Measurements from ENCODE around the gene DLG3.

DLG3 gene

GRCh38 chrX:70410921-70411320 lies 33.7 kb upstream of the DLG3 start:
- Histone ChIP-seq H4K20me1 (ENCODE audit: insufficient read depth) (no peaks in the 10 kb centered on the region), H2AFZ (ENCODE audit: low read depth) (no peak overlapping the region), H3K27me3 (ENCODE audit: insufficient read depth, low read depth) (no peaks in the 10 kb centered on the region), H3K36me3 (ENCODE audit: insufficient read depth) (no peaks in the 10 kb centered on the region), H3K27ac (no peak overlapping the region), H3K4me1 (ENCODE audit: low read depth, poor library complexity, severe bottlenecking) (no peaks in the 10 kb centered on the region), H3K4me2 (no peak overlapping the region), H3K9ac (no peak overlapping the region), H3K79me2 (ENCODE audit: insufficient read depth, low read depth) (no peaks in the 10 kb centered on the region), H3K4me3 (IDR thresholded peaks at IDR 0.05; ENCODE audit: insufficient read depth, low read depth, low read length) (no peak overlapping the region)
- no peak for TF ChIP-seq CTCF (conservative IDR thresholded peaks at IDR 0.05; ENCODE audit: low read depth, low read length)

GRCh38 chrX:70411475-70411874 lies 33.2 kb upstream of the DLG3 start:
- no peak for TF ChIP-seq CTCF (conservative IDR thresholded peaks at IDR 0.05; ENCODE audit: low read depth, low read length)
- H2AFZ ChIP-seq (ENCODE audit: low read depth), result no peak overlapping the region
- H3K27me3 ChIP-seq (ENCODE audit: insufficient read depth, low read depth), result no peaks in the 10 kb centered on the region
- H3K4me3 ChIP-seq (IDR thresholded peaks at IDR 0.05; ENCODE audit: insufficient read depth, low read depth, low read length), result no peak overlapping the region
- H3K27ac ChIP-seq, result no peak overlapping the region
- H3K4me2 ChIP-seq, result no peak overlapping the region
- H3K9ac ChIP-seq, result no peak overlapping the region
- no peaks in the 10 kb centered on the region for H3K4me1 ChIP-seq (ENCODE audit: low read depth, poor library complexity, severe bottlenecking)
- no peaks in the 10 kb centered on the region for H3K36me3 ChIP-seq (ENCODE audit: insufficient read depth)
- H3K79me2 ChIP-seq (ENCODE audit: insufficient read depth, low read depth), result no peaks in the 10 kb centered on the region
- no peaks in the 10 kb centered on the region for H4K20me1 ChIP-seq (ENCODE audit: insufficient read depth)

- H3K36me3 ChIP-seq (ENCODE audit: insufficient read depth), result no peaks in the 10 kb centered on the region
- no peak overlapping the region for H3K4me2 ChIP-seq
- no peak for TF ChIP-seq CTCF (conservative IDR thresholded peaks at IDR 0.05; ENCODE audit: low read depth, low read length)
- no peaks in the 10 kb centered on the region for H3K27me3 ChIP-seq (ENCODE audit: insufficient read depth, low read depth)
- no peaks in the 10 kb centered on the region for H4K20me1 ChIP-seq (ENCODE audit: insufficient read depth)
- no peak overlapping the region for H3K4me3 ChIP-seq (IDR thresholded peaks at IDR 0.05; ENCODE audit: insufficient read depth, low read depth, low read length)
- no peaks in the 10 kb centered on the region for H3K79me2 ChIP-seq (ENCODE audit: insufficient read depth, low read depth)
- H3K4me1 ChIP-seq (ENCODE audit: low read depth, poor library complexity, severe bottlenecking), result no peaks in the 10 kb centered on the region
- H3K27ac ChIP-seq, result no peak overlapping the region
- H2AFZ ChIP-seq (ENCODE audit: low read depth), result no peak overlapping the region
- no peak overlapping the region for H3K9ac ChIP-seq
These were observed 23.0 kb upstream of the DLG3 start for GRCh38 chrX:70421618-70422017.

- Histone ChIP-seq H4K20me1 (ENCODE audit: insufficient read depth) (no peaks in the 10 kb centered on the region), H3K79me2 (ENCODE audit: insufficient read depth, low read depth) (no peaks in the 10 kb centered on the region), H3K27ac (no peak within 1 kb of the TSS), H3K4me1 (ENCODE audit: low read depth, poor library complexity, severe bottlenecking) (no peaks in the 10 kb centered on the region), H3K4me2 (no peak within 1 kb of the TSS), H3K36me3 (ENCODE audit: insufficient read depth) (no peaks in the 10 kb centered on the region), H3K27me3 (ENCODE audit: insufficient read depth, low read depth) (no peaks in the 10 kb centered on the region), H3K4me3 (IDR thresholded peaks at IDR 0.05; ENCODE audit: insufficient read depth, low read depth, low read length) (no peak within 1 kb of the TSS), H3K9ac (no peak within 1 kb of the TSS), H2AFZ (ENCODE audit: low read depth) (no peak within 1 kb of the TSS)
- no peak; the same call in 1 of the 2 replicates for TF ChIP-seq CTCF (conservative IDR thresholded peaks at IDR 0.05; ENCODE audit: low read depth, low read length)
These were observed 21.7 kb upstream of the DLG3 start, which contains the start of gene GDPD2 for GRCh38 chrX:70422851-70423341. Gene GDPD2, plus strand, starts transcription at chrX:70423314. Its CDS starts 1,671 bp downstream, at chrX:70424985.

Data from KMS-11 (cell line).